NCI-H1417 treated with DMSO at 0.1 percent for 48 hours (cell line): ENCODE results near the gene TM2D1.

Experiments used
- DNase-seq: peaks from one replicate; lab custom pipeline; 2025; lab: John Stamatoyannopoulos, UW

Gene TM2D1

GRCh38 chr1:61644303-61644702, 80.6 kb downstream of the TM2D1 start:
- no peak for DNase-seq

GRCh38 chr1:61642475-61643232, 82.3 kb downstream of the TM2D1 start:
- peak; percentile 60 for DNase-seq

GRCh38 chr1:61641578-61642336, 83.2 kb downstream of the TM2D1 start:
- no peak for DNase-seq

GRCh38 chr1:61640531-61641530, 84.1 kb downstream of the TM2D1 start:
- no peak for DNase-seq

GRCh38 chr1:61639608-61640336, 85.2 kb downstream of the TM2D1 start:
- no peak for DNase-seq

- no peak for DNase-seq
Observed at GRCh38 chr1:61638911-61639605, 85.9 kb downstream of the TM2D1 start.

- DNase-seq, result no peak
Observed at GRCh38 chr1:61638296-61638695, 86.6 kb downstream of the TM2D1 start.

- DNase-seq, result no peak
Observed at GRCh38 chr1:61637470-61637869, 87.5 kb downstream of the TM2D1 start.

GRCh38 chr1:61636814-61637213, 88.1 kb downstream of the TM2D1 start:
- DNase-seq, result no peak

GRCh38 chr1:61636376-61636775, 88.6 kb downstream of the TM2D1 start:
- DNase-seq, result no peak

- DNase-seq, result no peak
Observed at GRCh38 chr1:61635557-61635956, 89.4 kb downstream of the TM2D1 start.

GRCh38 chr1:61631436-61631835, 93.5 kb downstream of the TM2D1 start:
- no peak for DNase-seq
